Common myeloid progenitor, CD34-positive (primary cell): ENCODE data around the gene NUP153.

Source experiments
- CTCF ChIA-PET: fragments of 350-600 bp; sonication (Branson Sonifier 250); formaldehyde crosslinking; loops from one replicate; lab custom pipeline; 2021; ENCODE audit warnings: antibody characterized with exemption; lab: Charles Lee
- POLR2A ChIA-PET: fragments of 350-600 bp; sonication (Branson Sonifier 250); formaldehyde crosslinking; loops from one replicate; lab custom pipeline; 2021; ENCODE audit warnings: antibody characterized with exemption; lab: Charles Lee
- DNase-seq, 3 donors: peaks; one replicate each; pipeline versions ENCODE4 v3.0.0 to v3.0.0-alpha.2; 2013
- H3K27ac ChIP-seq, 2 experiments: 1 replicate in 1 of 2; 2 replicates in 1 of 2; pipeline ENCODE4 v1.7.0; 2013; ENCODE audit warnings: inconsistent platforms in 2 of 2, low read length in 2 of 2, mild to moderate bottlenecking in 2 of 2, low read depth in 1 of 2, moderate library complexity in 1 of 2; ENCODE audit not compliant: severe bottlenecking in 2 of 2, insufficient read depth in 1 of 2, poor library complexity in 1 of 2
- H3K27me3 ChIP-seq, 5 experiments: replicated peaks in 2 of 5; 1 replicate in 3 of 5; 2 replicates in 2 of 5; pipeline versions ENCODE4 v1.6.1 to v1.7.0; 2013; ENCODE audit warnings: low read length in 4 of 5, mild to moderate bottlenecking in 2 of 5, moderate library complexity in 2 of 5, inconsistent platforms in 1 of 5; ENCODE audit not compliant: insufficient read depth in 5 of 5, control insufficient read depth in 4 of 5
- H3K36me3 ChIP-seq, 4 experiments: 1 replicate in 2 of 4; 2 replicates in 2 of 4; pipeline versions ENCODE4 v1.6.1 to v1.7.0; 2013; ENCODE audit warnings: low read length in 3 of 4, control low read depth in 1 of 4, mild to moderate bottlenecking in 1 of 4; ENCODE audit not compliant: control insufficient read depth in 4 of 4, insufficient read depth in 4 of 4
- H3K4me1 ChIP-seq, 4 experiments: 1 replicate in 3 of 4; 2 replicates in 1 of 4; pipeline versions ENCODE4 v1.6.1 to v1.7.1; 2013; ENCODE audit warnings: low read length in 3 of 4, mild to moderate bottlenecking in 3 of 4, control low read depth in 1 of 4, inconsistent platforms in 1 of 4, moderate library complexity in 1 of 4; ENCODE audit not compliant: control insufficient read depth in 4 of 4, insufficient read depth in 4 of 4; ENCODE audit errors: control extremely low read depth in 1 of 4
- H3K4me3 ChIP-seq, 7 experiments: 1 replicate in 4 of 7; 2 replicates in 3 of 7; pipeline versions ENCODE4 v1.5.1 to v1.7.0; 2013; ENCODE audit warnings: mild to moderate bottlenecking in 7 of 7, low read length in 6 of 7, moderate library complexity in 6 of 7, inconsistent platforms in 2 of 7, low read depth in 2 of 7, control low read depth in 1 of 7; ENCODE audit not compliant: insufficient read depth in 4 of 7, control insufficient read depth in 1 of 7; ENCODE audit errors: extremely low read depth in 1 of 7
- H3K9me3 ChIP-seq, 5 experiments: 1 replicate in 4 of 5; 2 replicates in 1 of 5; pipeline versions ENCODE4 v1.6.1 to v1.7.1; 2013; ENCODE audit warnings: low read length in 4 of 5, mild to moderate bottlenecking in 2 of 5, inconsistent platforms in 1 of 5, low read depth in 1 of 5, moderate library complexity in 1 of 5; ENCODE audit not compliant: control insufficient read depth in 4 of 5, insufficient read depth in 2 of 5; ENCODE audit errors: control extremely low read depth in 1 of 5
- WGBS: methylation state at CpG from one replicate; pipeline ENCODE4 v1.1.5; 2013; ENCODE audit not compliant: insufficient coverage; 5-methylcytosine and 5-hydroxymethylcytosine counted together

The NUP153 gene

DNA sequence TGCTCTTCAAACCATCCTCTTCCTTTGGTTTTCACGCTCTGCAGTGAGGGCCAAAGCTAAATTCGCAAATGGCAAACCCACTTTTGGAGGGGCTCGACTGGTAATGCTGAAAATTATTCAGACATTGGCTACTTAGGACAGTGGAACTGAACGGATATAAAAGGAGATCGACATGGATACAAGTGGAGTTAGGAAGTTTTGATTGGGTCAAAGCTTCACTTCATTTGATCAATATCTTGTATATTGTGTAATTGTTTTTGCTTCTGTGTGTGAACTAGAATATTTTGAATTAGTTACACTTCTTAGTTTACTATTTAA, 105.4 kb downstream of the NUP153 start:
- POLR2A ChIA-PET = interaction anchor here (1.0 to 1.6 kb wide), 3 partner anchors 11 to 105 kb away, joined by 3 to 4 read pairs (median 3); no protein-coding TSS in a partner anchor
- peaks cover 9 to 24% (median 18%) of the 10 kb centered on the region in 4 experiments for H3K4me1 ChIP-seq
- peak overlapping the region; percentile 74 to 87 for H3K27ac ChIP-seq
- no CpG with 5 or more reads among the region's 5 CpGs for WGBS
- DNase-seq = no peak
- peaks cover 1 to 18% (median 9%) of the 10 kb centered on the region in 4 experiments for H3K36me3 ChIP-seq
- peaks cover 0 to 8% (median 0%) of the 10 kb centered on the region in 5 experiments for H3K9me3 ChIP-seq
- CTCF ChIA-PET = interaction anchor here (0.6 to 4.3 kb wide), 8 partner anchors 8 to 53 kb away, joined by 3 to 17 read pairs (median 4); no protein-coding TSS in a partner anchor
- H3K4me3 ChIP-seq = peak overlapping the region in 6 of 7 experiments; percentile 57 to 88 (median 80)
- H3K27me3 ChIP-seq = no peaks in the 10 kb centered on the region

DNA sequence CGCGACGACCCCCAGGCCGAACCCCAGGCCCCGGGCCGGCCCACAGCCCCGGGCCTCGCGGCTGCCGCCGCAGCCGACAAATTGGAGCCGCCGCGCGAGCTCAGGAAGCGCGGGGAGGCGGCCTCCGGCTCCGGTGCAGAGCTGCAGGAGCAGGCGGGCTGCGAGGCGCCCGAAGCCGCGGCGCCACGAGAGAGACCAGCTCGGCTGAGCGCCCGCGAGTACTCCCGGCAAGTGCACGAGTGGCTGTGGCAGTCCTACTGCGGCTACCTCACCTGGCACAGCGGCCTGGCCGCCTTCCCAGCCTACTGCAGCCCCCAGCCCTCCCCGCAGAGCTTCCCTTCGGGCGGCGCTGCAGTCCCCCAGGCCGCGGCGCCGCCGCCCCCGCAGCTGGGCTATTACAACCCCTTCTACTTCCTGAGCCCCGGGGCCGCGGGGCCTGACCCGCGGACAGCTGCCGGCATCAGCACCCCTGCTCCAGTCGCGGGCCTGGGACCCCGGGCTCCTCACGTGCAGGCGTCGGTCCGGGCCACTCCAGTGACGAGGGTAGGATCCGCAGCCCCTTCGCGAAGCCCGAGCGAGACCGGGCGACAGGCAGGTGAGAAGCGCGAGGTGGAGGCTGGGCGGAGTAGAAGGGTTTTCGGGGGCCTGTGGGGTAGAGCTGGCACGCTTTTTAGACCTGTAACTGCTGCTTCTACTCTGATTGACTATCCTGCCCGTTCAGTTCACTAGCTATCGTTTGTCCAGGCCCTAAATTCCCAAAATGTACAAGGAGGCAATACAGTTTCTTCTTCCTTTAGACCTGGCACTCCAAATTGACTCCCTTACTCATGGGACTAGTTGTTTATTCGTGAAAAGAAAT, 106.0 kb downstream of the NUP153 start:
- Histone ChIP-seq H3K27ac (peak overlapping the region; percentile 74 to 87), H3K36me3 (peaks cover 0 to 17% (median 8%) of the 10 kb centered on the region in 4 experiments), H3K4me1 (peaks cover 9 to 24% (median 18%) of the 10 kb centered on the region in 4 experiments), H3K9me3 (peaks cover 0 to 8% (median 0%) of the 10 kb centered on the region in 5 experiments), H3K4me3 (peak overlapping the region; percentile 57 to 88 (median 80)), H3K27me3 (no peaks in the 10 kb centered on the region)
- peak; percentile 56 to 83 (median 73) for DNase-seq
- ChIA-PET CTCF (interaction anchor here (0.6 to 4.3 kb wide), 10 partner anchors 8 to 115 kb away, joined by 3 to 17 read pairs (median 4); no protein-coding TSS in a partner anchor), POLR2A (interaction anchor here (0.6 to 1.6 kb wide), 7 partner anchors 11 to 398 kb away, joined by 3 to 6 read pairs (median 3); no protein-coding TSS in a partner anchor)
- 0% methylated on average over 50 of the region's 77 CpGs for WGBS

GRCh38 chr6:17599877-17600526, 106.7 kb downstream of the NUP153 start, which contains the start of gene FAM8A1:
FAM8A1 (plus strand) TSS chr6:17600302; CDS start chr6:17600410, 108 bp downstream.
- POLR2A ChIA-PET = interaction anchor here (0.6 to 1.6 kb wide), 6 partner anchors 16 to 399 kb away, joined by 3 to 6 read pairs (median 3); no protein-coding TSS in a partner anchor

GRCh38 chr6:17596085-17596484, 110.6 kb downstream of the NUP153 start:
- no peak for DNase-seq
- ChIA-PET CTCF (no interaction called here), POLR2A (no interaction called here)
- H3K4me1 ChIP-seq = peaks cover under 1 to 12% (median 7%) of the 10 kb centered on the region in 4 experiments
- H3K27me3 ChIP-seq = no peaks in the 10 kb centered on the region
- no peaks in the 10 kb centered on the region for H3K36me3 ChIP-seq
- H3K4me3 ChIP-seq = no peak overlapping the region
- peaks cover 0 to 8% (median 0%) of the 10 kb centered on the region in 5 experiments for H3K9me3 ChIP-seq
- H3K27ac ChIP-seq = no peak overlapping the region
- no CpG with 5 or more reads among the region's 3 CpGs for WGBS

More at GRCh38 chr6:17599877-17600526, 106.7 kb downstream of the NUP153 start, which contains the start of gene FAM8A1:
- H3K4me1 ChIP-seq = peaks cover 9 to 24% (median 18%) of the 10 kb centered on the region in 4 experiments
- CTCF ChIA-PET = interaction anchor here (0.6 to 4.3 kb wide), 10 partner anchors 9 to 115 kb away, joined by 3 to 17 read pairs (median 4); no protein-coding TSS in a partner anchor
- no peaks in the 10 kb centered on the region for H3K27me3 ChIP-seq
- peaks cover 0 to 14% (median 4%) of the 10 kb centered on the region in 4 experiments for H3K36me3 ChIP-seq
- H3K9me3 ChIP-seq = peaks cover 0 to 8% (median 0%) of the 10 kb centered on the region in 5 experiments
- DNase-seq = peak; percentile 92 to 97 (median 97)
- H3K4me3 ChIP-seq = peak within 1 kb of the TSS; percentile 57 to 88 (median 80)
- H3K27ac ChIP-seq = peak within 1 kb of the TSS; percentile 74 to 87
- 7% methylated on average over 28 of the region's 42 CpGs for WGBS

- Histone ChIP-seq H3K27me3 (no peaks in the 10 kb centered on the region), H3K36me3 (no peaks in the 10 kb centered on the region), H3K9me3 (peaks cover 0 to 8% (median 0%) of the 10 kb centered on the region in 5 experiments), H3K4me1 (no peaks in the 10 kb centered on the region), H3K4me3 (no peak overlapping the region), H3K27ac (no peak overlapping the region)
- POLR2A ChIA-PET = no interaction called here
- CTCF ChIA-PET = no interaction called here
- no peak for DNase-seq
These were observed 113.5 kb downstream of the NUP153 start for GRCh38 chr6:17593246-17593645.

DNA sequence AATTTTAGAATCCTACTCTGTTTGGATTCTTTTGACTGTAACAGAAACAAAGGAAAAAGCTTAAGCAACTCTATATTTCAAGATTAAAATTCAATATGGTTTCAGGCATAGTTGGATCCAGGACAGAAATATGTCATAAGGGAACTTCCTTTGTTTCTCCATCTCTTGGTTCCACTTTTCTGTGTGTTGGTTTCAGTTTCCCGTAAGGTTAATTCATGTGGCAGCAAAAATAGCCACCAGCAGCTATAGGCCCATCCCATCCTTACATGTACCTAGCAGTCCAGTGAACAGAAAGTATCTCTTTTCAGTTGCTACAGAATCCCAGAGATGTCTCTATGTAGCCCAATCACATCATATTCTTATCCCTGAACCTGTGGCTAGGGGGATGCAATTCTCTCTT, 115.4 kb downstream of the NUP153 start:
- ChIA-PET POLR2A (no interaction called here), CTCF (interaction anchor here (1.6 kb wide), 1 partner anchor 10 kb away, joined by 4 read pairs; no protein-coding TSS in a partner anchor)
- no peaks in the 10 kb centered on the region for H3K27me3 ChIP-seq
- peaks cover 0 to 1% (median under 1%) of the 10 kb centered on the region in 4 experiments for H3K4me1 ChIP-seq
- WGBS = 57% methylated on average over 1 of the region's 1 CpG
- no peak overlapping the region for H3K27ac ChIP-seq
- H3K4me3 ChIP-seq = no peak overlapping the region
- peak in 2 of 3 donors; percentile 24 for DNase-seq
- H3K9me3 ChIP-seq = no peaks in the 10 kb centered on the region
- H3K36me3 ChIP-seq = no peaks in the 10 kb centered on the region
